ENCODE results near the gene PCSK7. TPM values are rescaled to one million over a fixed set of nuclear protein-coding genes. Genes with fewer than 3 reads are reported as not detected.

Gene PCSK7
- total and polyA plus RNA-seq, 2 of the 8 experiments (the other 6 are each of a cell fraction or from before 2014, with no cell fraction given) = 23.4 to 38.5 TPM

DNA sequence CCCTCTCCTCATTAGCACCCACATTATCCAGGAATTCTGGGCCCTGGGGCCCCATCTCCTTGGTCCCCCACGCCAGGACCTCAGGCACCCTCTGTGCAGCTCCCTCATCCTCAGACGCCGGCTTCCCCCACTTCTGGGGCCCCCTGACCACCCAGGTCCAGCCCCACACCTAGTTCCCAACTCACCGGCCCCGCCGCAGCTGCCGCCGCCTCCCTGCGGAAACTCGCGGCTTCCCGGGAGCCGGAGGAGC is at the start of gene PCSK7 (continued):
- TF ChIP-seq CEBPB (IDR thresholded peaks at IDR 0.05; ENCODE audit: low read depth, low read length) (no peak), SAP30 (IDR thresholded peaks at IDR 0.05; ENCODE audit: insufficient read depth, insufficient replicate concordance, low read length) (no peak), PHF8 (conservative IDR thresholded peaks at IDR 0.05; ENCODE audit: low read depth, low read length) (no peak), TAF1 (IDR thresholded peaks at IDR 0.05; ENCODE audit: low read depth, low read length) (no peak), CBX5 (IDR thresholded peaks at IDR 0.05; ENCODE audit: low read depth, low read length) (no peak), SP4 (IDR thresholded peaks at IDR 0.05; ENCODE audit: low read length) (no peak), CREB1 (IDR thresholded peaks at IDR 0.05) (no peak), GTF2F1 (IDR thresholded peaks at IDR 0.05; ENCODE audit: borderline replicate concordance, low read depth, low read length) (no peak), SP1 (IDR thresholded peaks at IDR 0.05; ENCODE audit: low read depth, low read length) (no peak)

Measured in H1 (cell line).